HEK293 (cell line): Measurements from ENCODE around the gene ADGRF1.

ENCODE experiments used
- CTCF ChIA-PET: fragments of 350-600 bp; formaldehyde crosslinking; extraction: SDS; loops from one replicate; lab custom pipeline; 2021; ENCODE audit warnings: antibody characterized with exemption; lab: Yijun Ruan, JAX
- POLR2A ChIA-PET: fragments of 300-600 bp; formaldehyde crosslinking; extraction: SDS; loops from one replicate; lab custom pipeline; 2020; ENCODE audit warnings: antibody characterized with exemption, inconsistent platforms; lab: Yijun Ruan, JAX
- H3K27ac ChIP-seq: fragments of 200-500 bp; sonication (Bioruptor generic); 2 replicates; pipeline ENCODE4 v1.5.1; 2014; ENCODE audit warnings: low read depth, low read length, control low read depth, inconsistent platforms; ENCODE audit errors: extremely low read depth
- H3K36me3 ChIP-seq, 2 experiments: fragments of 200-500 bp in 1 of 2; sonication (Bioruptor generic) in 1 of 2; 1 replicate in 1 of 2; 2 replicates in 1 of 2; pipeline ENCODE4 v1.5.1; 2014 to 2017; ENCODE audit warnings: inconsistent platforms in 2 of 2, low read length in 2 of 2; ENCODE audit not compliant: control insufficient read depth in 2 of 2, insufficient read depth in 1 of 2
- H3K4me1 ChIP-seq: fragments of 200-500 bp; sonication (Bioruptor generic); 2 replicates; pipeline ENCODE4 v1.5.1; 2014; ENCODE audit warnings: mild to moderate bottlenecking, low read length, inconsistent platforms; ENCODE audit not compliant: control insufficient read depth, insufficient read depth
- H3K4me3 ChIP-seq: 2 replicates; pipeline ENCODE4 v1.5.1; 2011; ENCODE audit warnings: low read depth, mild to moderate bottlenecking, control low read depth, low read length, moderate library complexity
- H3K9me3 ChIP-seq: fragments of 200-500 bp; sonication (Bioruptor generic); 2 replicates; pipeline ENCODE4 v1.5.1; 2014; ENCODE audit warnings: low read depth, low read length, inconsistent platforms; ENCODE audit not compliant: control insufficient read depth, insufficient read depth
- GLIS1 ChIP-seq: fragments of 450-650 bp; formaldehyde crosslinking; IDR thresholded peaks from 2 replicates; pipeline ENCODE4 v1.5.1; 2016; ENCODE audit warnings: missing biosample characterization, missing genetic modification characterization
- INSM2 ChIP-seq: fragments of 450-650 bp; formaldehyde crosslinking; IDR thresholded peaks from 2 replicates; pipeline ENCODE4 v1.5.1; 2016; ENCODE audit warnings: missing biosample characterization, missing genetic modification characterization
- OVOL3 ChIP-seq: fragments of 450-650 bp; formaldehyde crosslinking; IDR thresholded peaks from 2 replicates; pipeline ENCODE4 v1.5.1; 2016; ENCODE audit warnings: missing biosample characterization, missing genetic modification characterization
- PRDM1 ChIP-seq: fragments of 450-650 bp; formaldehyde crosslinking; IDR thresholded peaks from 2 replicates; pipeline ENCODE4; 2016; ENCODE audit warnings: missing biosample characterization, missing genetic modification characterization
- SP2 ChIP-seq: fragments of 450-650 bp; formaldehyde crosslinking; IDR thresholded peaks from 2 replicates; pipeline ENCODE4 v1.5.1; 2016; ENCODE audit warnings: missing biosample characterization, missing genetic modification characterization
- ZBTB11 ChIP-seq: fragments of 450-650 bp; formaldehyde crosslinking; conservative IDR thresholded peaks from 2 replicates; pipeline ENCODE4 v1.5.1; 2016; ENCODE audit warnings: low read depth, missing biosample characterization, missing genetic modification characterization
- ZBTB21 ChIP-seq: fragments of 450-650 bp; formaldehyde crosslinking; IDR thresholded peaks from 2 replicates; pipeline ENCODE4 v1.5.1; 2017; ENCODE audit warnings: missing biosample characterization, missing genetic modification characterization
- ZBTB6 ChIP-seq: fragments of 450-650 bp; formaldehyde crosslinking; IDR thresholded peaks from 2 replicates; pipeline ENCODE4 v1.5.1; 2017; ENCODE audit warnings: missing biosample characterization, missing genetic modification characterization
- ZNF16 ChIP-seq: fragments of 450-650 bp; formaldehyde crosslinking; IDR thresholded peaks from 2 replicates; pipeline ENCODE4 v1.5.1; 2016; ENCODE audit warnings: low read depth, missing biosample characterization, missing genetic modification characterization
- ZNF19 ChIP-seq: fragments of 450-650 bp; formaldehyde crosslinking; IDR thresholded peaks from 2 replicates; pipeline ENCODE4; 2016; ENCODE audit warnings: missing biosample characterization, missing genetic modification characterization, low read depth
- ZNF311 ChIP-seq: fragments of 450-650 bp; formaldehyde crosslinking; IDR thresholded peaks from 2 replicates; pipeline ENCODE4 v1.5.1; 2017; ENCODE audit warnings: missing biosample characterization, missing genetic modification characterization, borderline replicate concordance
- ZNF324 ChIP-seq: fragments of 450-650 bp; formaldehyde crosslinking; IDR thresholded peaks from 2 replicates; pipeline ENCODE4 v1.5.1; 2016; ENCODE audit warnings: missing biosample characterization, missing genetic modification characterization
- ZNF350 ChIP-seq: fragments of 450-650 bp; formaldehyde crosslinking; IDR thresholded peaks from 2 replicates; pipeline ENCODE4 v1.5.0; 2017; ENCODE audit warnings: missing biosample characterization, mild to moderate bottlenecking, missing genetic modification characterization
- ZNF560 ChIP-seq: fragments of 450-650 bp; formaldehyde crosslinking; IDR thresholded peaks from 2 replicates; pipeline ENCODE4 v1.5.1; 2017; ENCODE audit warnings: missing biosample characterization, missing genetic modification characterization, borderline replicate concordance
- ZNF624 ChIP-seq: fragments of 450-650 bp; formaldehyde crosslinking; IDR thresholded peaks from 2 replicates; pipeline ENCODE4 v1.5.1; 2017; ENCODE audit warnings: missing biosample characterization, missing genetic modification characterization
- ZNF654 ChIP-seq: fragments of 450-650 bp; formaldehyde crosslinking; IDR thresholded peaks from 2 replicates; pipeline ENCODE4 v1.5.1; 2016; ENCODE audit warnings: low read depth, missing biosample characterization, missing genetic modification characterization
- ZNF704 ChIP-seq: fragments of 450-650 bp; formaldehyde crosslinking; IDR thresholded peaks from 2 replicates; pipeline ENCODE4 v1.5.1; 2016; ENCODE audit warnings: missing biosample characterization, missing genetic modification characterization

Gene ADGRF1

GRCh38 chr6:46973029-46973428, 69.1 kb downstream of the ADGRF1 start:
- Histone ChIP-seq H3K27ac (no peak overlapping the region), H3K4me1 (no peaks in the 10 kb centered on the region), H3K36me3 (no peaks in the 10 kb centered on the region), H3K9me3 (no peaks in the 10 kb centered on the region), H3K4me3 (no peak overlapping the region)
- ChIA-PET CTCF (interaction anchor here (0.9 to 1.4 kb wide), 3 partner anchors 18 to 125 kb away, joined by 3 to 6 read pairs (median 4); no protein-coding TSS in a partner anchor), POLR2A (no interaction called here)
- TF ChIP-seq ZBTB6 (no peak), GLIS1 (tag by site-specific recombination) (no peak)

- Histone ChIP-seq H3K9me3 (no peaks in the 10 kb centered on the region), H3K36me3 (no peaks in the 10 kb centered on the region), H3K4me3 (no peak overlapping the region), H3K4me1 (no peaks in the 10 kb centered on the region), H3K27ac (no peak overlapping the region)
- CTCF ChIA-PET, result interaction anchor here (0.9 to 1.4 kb wide), 4 partner anchors 18 to 124 kb away, joined by 3 to 6 read pairs (median 4); no protein-coding TSS in a partner anchor
- POLR2A ChIA-PET, result no interaction called here
- TF ChIP-seq SP2, result no peak
- TF ChIP-seq ZBTB21 (tag by site-specific recombination), result no peak
- no peak for TF ChIP-seq ZNF324
- TF ChIP-seq ZNF704 (tag by site-specific recombination), result no peak
- no peak for TF ChIP-seq ZNF19
- TF ChIP-seq INSM2 (tag by site-specific recombination), result no peak
- TF ChIP-seq ZNF16 (tag by site-specific recombination), result no peak
- no peak for TF ChIP-seq OVOL3 (tag by site-specific recombination)
- TF ChIP-seq ZNF654 (tag by site-specific recombination), result no peak
- TF ChIP-seq ZNF560 (tag by site-specific recombination), result no peak
- no peak for TF ChIP-seq ZBTB11
- TF ChIP-seq ZNF311, result no peak
- TF ChIP-seq ZNF350 (tag by site-specific recombination), result no peak
These were observed 69.6 kb downstream of the ADGRF1 start for GRCh38 chr6:46972531-46972930.

- Histone ChIP-seq H3K36me3 (no peaks in the 10 kb centered on the region), H3K4me1 (no peaks in the 10 kb centered on the region), H3K4me3 (no peak overlapping the region), H3K27ac (no peak overlapping the region), H3K9me3 (no peaks in the 10 kb centered on the region)
- ChIA-PET POLR2A (no interaction called here), CTCF (no interaction called here)
- TF ChIP-seq ZNF624 (tag by site-specific recombination), result no peak
- TF ChIP-seq PRDM1 (tag by site-specific recombination), result peak; percentile 77
These were observed 72.9 kb downstream of the ADGRF1 start for GRCh38 chr6:46969206-46969605.
